ENCODE data around the gene DPY19L1. TPM values are rescaled to one million over a fixed set of nuclear protein-coding genes. Genes with fewer than 3 reads are reported as not detected.
"Not testable (repeated sequence)": the region's sequence is repeated elsewhere in the genome, so short reads cannot be mapped to it uniquely, and the experiment has no call there.

DPY19L1 gene
- total RNA-seq, 1 donor from 2014 or later: 25.7 TPM

DNA sequence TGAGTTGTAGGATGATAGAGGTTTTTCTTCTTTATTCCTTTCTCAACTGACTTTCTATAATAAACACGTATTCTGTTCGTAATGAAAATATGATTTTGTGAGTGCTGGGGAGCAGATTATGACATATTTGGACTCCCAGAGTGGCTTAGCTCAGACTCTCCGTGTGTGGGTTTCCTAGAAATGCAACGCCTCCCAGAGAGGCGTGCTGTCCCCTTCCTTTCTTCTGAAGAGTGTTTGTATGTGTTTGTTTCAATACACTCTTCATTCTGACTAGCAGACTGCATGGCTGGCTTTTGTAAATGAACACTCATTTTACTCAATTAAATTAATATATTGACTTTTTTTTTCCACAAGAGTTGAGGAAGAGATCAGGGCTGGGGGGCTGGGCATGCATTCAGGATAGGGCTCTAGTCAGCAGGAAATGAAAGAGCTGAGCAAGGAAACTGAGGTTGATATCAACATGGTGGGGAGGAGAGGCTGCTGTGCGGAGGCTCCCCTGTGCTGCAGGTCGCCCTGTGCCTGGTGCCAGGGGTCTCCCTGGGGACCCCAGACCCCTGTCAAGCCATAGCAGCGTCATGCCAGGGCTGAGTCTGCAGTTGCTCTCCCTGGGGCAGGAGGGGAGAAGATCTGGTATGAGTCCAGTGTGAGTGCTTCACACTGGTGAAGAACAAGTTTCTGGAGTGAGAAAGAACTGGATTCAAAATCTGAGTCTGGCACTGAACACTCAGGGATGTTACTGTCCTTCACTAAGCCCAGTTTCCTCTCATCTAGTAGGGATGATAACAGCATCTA is 158.1 kb downstream of the DPY19L1 start:
- DNase-seq (ENCODE audit: low spot score in 2 of 2); FAIRE-seq: not testable (repeated sequence)

Small RNA genes within 50 kb of the gene (small RNA-seq; reads per million reads assigned to genes)
- gene MIR548N: 0.46 reads per million, percentile 34 among the genes with 10 or more reads in this experiment
- not detected for gene RF00322

Other genes starting within 250 kb of the DPY19L1 start
- not detected for gene TBX20, start 216.6 kb upstream of the DPY19L1 start, total RNA-seq

Data from frontal cortex (tissue), 4 donors.